ENCODE measurements around the gene HBS1L.

- TF ChIP-seq CTCF (IDR thresholded peaks at IDR 0.05; ENCODE audit: borderline replicate concordance, extremely low read depth, low read length, poor library complexity, severe bottlenecking) = no peak
- TF ChIP-seq EZH2 (IDR thresholded peaks at IDR 0.05; ENCODE audit: borderline replicate concordance, low read depth, low read length, severe bottlenecking) = no peak
Observed at GRCh38 chr6:134956032-134956431, 98.6 kb downstream of the HBS1L start.

Data from DND-41 (cell line).